ENCODE measurements around the gene PTGR1. TPM values are rescaled to one million over a fixed set of nuclear protein-coding genes. Genes with fewer than 3 reads are reported as not detected.

Gene PTGR1
- polyA plus RNA-seq (2012; rRNA removed) = 33.0 and 38.4 TPM in 2 replicates
- polyA plus RNA-seq (2012; cell fraction: cytosol; rRNA removed) = 43.4 and 51.2 TPM in 2 replicates
- polyA plus RNA-seq (2012; cell fraction: nucleus; rRNA removed) = 13.4 and 20.9 TPM in 2 replicates

DNA sequence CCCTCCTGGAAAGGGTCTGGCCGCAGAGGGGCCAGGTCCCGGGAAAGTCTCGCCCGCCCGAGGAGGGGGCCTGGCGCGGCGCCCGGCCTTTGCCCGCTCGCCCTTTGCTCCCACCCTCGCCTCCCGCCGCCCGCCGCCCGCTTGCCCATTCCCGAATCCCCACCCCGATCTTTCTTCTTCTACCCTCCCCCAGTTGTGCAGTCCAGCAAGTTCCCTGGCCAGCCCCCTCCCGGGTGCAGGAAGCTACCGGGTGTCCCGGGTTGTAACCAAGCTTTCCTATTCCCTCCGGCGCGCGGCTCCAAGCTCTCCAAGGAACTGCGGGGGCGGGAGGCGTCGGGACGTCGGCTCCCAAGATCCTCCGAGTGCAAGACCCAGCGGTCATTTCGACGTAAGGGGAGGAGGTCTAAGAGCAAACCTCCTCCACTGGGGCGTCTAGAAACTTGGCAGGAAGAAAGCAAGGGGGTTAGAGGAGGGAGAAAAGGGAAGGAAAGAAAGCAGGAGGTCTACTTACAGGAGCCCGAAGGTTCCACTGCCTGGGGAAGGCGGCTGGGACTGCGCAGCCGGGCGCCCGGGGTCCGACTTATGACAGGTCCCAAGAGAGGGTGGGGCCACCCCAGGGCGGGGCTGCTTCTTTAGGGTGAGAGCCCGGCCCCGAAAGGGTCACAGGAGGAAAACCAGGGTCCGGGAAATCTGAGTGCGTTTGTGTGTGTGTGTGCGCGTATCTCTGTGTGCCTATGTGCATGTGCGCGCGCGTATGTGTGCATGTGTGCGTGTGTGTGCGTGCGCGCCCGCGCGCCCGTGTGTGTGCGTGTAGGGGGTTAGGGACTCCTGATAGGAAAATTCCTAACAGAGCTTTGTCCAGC is at the start of gene PTGR1:
PTGR1 (minus strand) TSS at position 556 of the 863 bp plus-strand sequence. CDS start 2,225 bp downstream, outside the sequence.
- Histone ChIP-seq H3K27ac (ENCODE audit: low read depth in 2 of 2, low read length in 1 of 2) (peak within 1 kb of the TSS; percentile 35 to 53; a peak in 3 of 4 replicates), H3K27me3 (ENCODE audit: insufficient read depth) (no peaks in the 10 kb centered on the region), H3K36me3 (replicated peaks in 1 of 2; ENCODE audit: control insufficient read depth in 1 of 2, insufficient read depth in 2 of 2, low read length in 1 of 2) (peaks cover 10 to 20% of the 10 kb centered on the region in 2 experiments), H2AFZ (ENCODE audit: low read depth) (peak within 1 kb of the TSS; percentile 94), H3K79me2 (ENCODE audit: insufficient read depth) (no peaks in the 10 kb centered on the region), H3K9me2 (no peaks in the 10 kb centered on the region), H3K9ac (peak within 1 kb of the TSS; percentile 62), H3F3A (replicated peaks; ENCODE audit: insufficient read depth) (peaks cover 7% of the 10 kb centered on the region), H3K9me3 (no peaks in the 10 kb centered on the region), H4K20me1 (ENCODE audit: insufficient read depth) (no peaks in the 10 kb centered on the region), H3K4me1 (ENCODE audit: control insufficient read depth in 1 of 2, insufficient read depth in 2 of 2, low read depth in 1 of 2, low read length in 1 of 2) (no peaks in the 10 kb centered on the region; a peak in 1 of 4 replicates), H3K4me3 (ENCODE audit: low read depth in 2 of 2, low read length in 1 of 2) (peak within 1 kb of the TSS; percentile 54 to 75), H3K4me2 (peak within 1 kb of the TSS; percentile 92)
- 18% methylated on average over 54 of the region's 64 CpGs for WGBS (ENCODE audit: low lambda C conversion rate)
- CTCF ChIA-PET = interaction anchor here (1.0 to 4.8 kb wide), 7 partner anchors 22 to 475 kb away, joined by 4 to 49 read pairs (median 7); partner anchors contain the start of gene DNAJC25
- 0 out of 2 replicates have a peak, but pooled peaks have one; percentile 37 for TF ChIP-seq POLR2AphosphoS5 (IDR thresholded peaks at IDR 0.05; ENCODE audit: low read depth, low read length)
- TF ChIP-seq TAF1 (IDR thresholded peaks at IDR 0.05; ENCODE audit: borderline replicate concordance, low read depth, low read length) = peak; percentile 66; the same call in 1 of the 2 replicates
- TF ChIP-seq, protein P1, sequence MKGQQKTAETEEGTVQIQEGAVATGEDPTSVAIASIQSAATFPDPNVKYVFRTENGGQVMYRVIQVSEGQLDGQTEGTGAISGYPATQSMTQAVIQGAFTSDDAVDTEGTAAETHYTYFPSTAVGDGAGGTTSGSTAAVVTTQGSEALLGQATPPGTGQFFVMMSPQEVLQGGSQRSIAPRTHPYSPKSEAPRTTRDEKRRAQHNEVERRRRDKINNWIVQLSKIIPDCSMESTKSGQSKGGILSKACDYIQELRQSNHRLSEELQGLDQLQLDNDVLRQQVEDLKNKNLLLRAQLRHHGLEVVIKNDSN (IDR thresholded peaks at IDR 0.05; ENCODE audit: borderline replicate concordance, low read depth) = no peak
- TF ChIP-seq, protein P2, sequence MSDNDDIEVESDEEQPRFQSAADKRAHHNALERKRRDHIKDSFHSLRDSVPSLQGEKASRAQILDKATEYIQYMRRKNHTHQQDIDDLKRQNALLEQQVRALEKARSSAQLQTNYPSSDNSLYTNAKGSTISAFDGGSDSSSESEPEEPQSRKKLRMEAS (IDR thresholded peaks at IDR 0.05; ENCODE audit: low read depth) = peak; percentile 50; the same call in 1 of the 2 replicates
- peak; percentile 8; the same call in 1 of the 2 replicates for TF ChIP-seq NFIC (IDR thresholded peaks at IDR 0.05; ENCODE audit: borderline replicate concordance)
- peak; percentile 82 for DNase-seq
- POLR2A ChIA-PET = no interaction called here

DNA sequence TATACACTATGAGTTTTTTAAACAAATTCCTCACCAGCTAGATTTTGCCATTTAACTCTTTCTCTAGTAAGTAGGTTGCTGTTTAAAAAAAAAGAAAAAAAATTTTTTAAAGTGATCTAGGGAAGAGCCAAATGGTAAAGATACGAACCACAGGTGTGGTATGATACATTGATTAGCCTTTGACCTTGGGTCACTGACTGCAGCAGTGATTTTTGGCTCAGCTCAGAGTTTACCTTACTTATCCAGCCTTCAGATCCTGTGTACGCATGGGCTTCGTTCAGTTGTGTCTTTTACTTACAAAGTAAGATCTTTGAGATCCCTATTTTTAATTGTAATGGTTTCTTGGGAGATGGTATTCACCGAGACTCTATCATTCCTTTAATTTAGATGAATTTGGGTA is 49.6 kb upstream of the PTGR1 start:
- Histone ChIP-seq H3K9me3 (no peaks in the 10 kb centered on the region), H3K27me3 (ENCODE audit: insufficient read depth) (no peaks in the 10 kb centered on the region), H3K9ac (no peak overlapping the region), H3K79me2 (ENCODE audit: insufficient read depth) (peaks cover 27% of the 10 kb centered on the region), H3K4me1 (ENCODE audit: control insufficient read depth in 1 of 2, insufficient read depth in 2 of 2, low read depth in 1 of 2, low read length in 1 of 2) (no peaks in the 10 kb centered on the region), H3K4me3 (ENCODE audit: low read depth in 2 of 2, low read length in 1 of 2) (no peak overlapping the region), H3K27ac (ENCODE audit: low read depth in 2 of 2, low read length in 1 of 2) (no peak overlapping the region), H3K36me3 (replicated peaks in 1 of 2; ENCODE audit: control insufficient read depth in 1 of 2, insufficient read depth in 2 of 2, low read length in 1 of 2) (peaks cover 45 to 46% of the 10 kb centered on the region in 2 experiments), H3K4me2 (no peak overlapping the region), H3F3A (replicated peaks; ENCODE audit: insufficient read depth) (peaks cover 9% of the 10 kb centered on the region), H3K9me2 (no peaks in the 10 kb centered on the region), H2AFZ (ENCODE audit: low read depth) (no peak overlapping the region), H4K20me1 (ENCODE audit: insufficient read depth) (peaks cover 8% of the 10 kb centered on the region)
- no peak for TF ChIP-seq RCOR1 (IDR thresholded peaks at IDR 0.05; ENCODE audit: low read length)
- no peak for TF ChIP-seq GABPA (IDR thresholded peaks at IDR 0.05; ENCODE audit: low read depth)
- TF ChIP-seq, protein P3, sequence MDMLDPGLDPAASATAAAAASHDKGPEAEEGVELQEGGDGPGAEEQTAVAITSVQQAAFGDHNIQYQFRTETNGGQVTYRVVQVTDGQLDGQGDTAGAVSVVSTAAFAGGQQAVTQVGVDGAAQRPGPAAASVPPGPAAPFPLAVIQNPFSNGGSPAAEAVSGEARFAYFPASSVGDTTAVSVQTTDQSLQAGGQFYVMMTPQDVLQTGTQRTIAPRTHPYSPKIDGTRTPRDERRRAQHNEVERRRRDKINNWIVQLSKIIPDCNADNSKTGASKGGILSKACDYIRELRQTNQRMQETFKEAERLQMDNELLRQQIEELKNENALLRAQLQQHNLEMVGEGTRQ (IDR thresholded peaks at IDR 0.05; ENCODE audit: borderline replicate concordance, low read depth, low read length) = no peak
- no peak for TF ChIP-seq RFX5 (IDR thresholded peaks at IDR 0.05; ENCODE audit: low read length)
- TF ChIP-seq, protein P4, sequence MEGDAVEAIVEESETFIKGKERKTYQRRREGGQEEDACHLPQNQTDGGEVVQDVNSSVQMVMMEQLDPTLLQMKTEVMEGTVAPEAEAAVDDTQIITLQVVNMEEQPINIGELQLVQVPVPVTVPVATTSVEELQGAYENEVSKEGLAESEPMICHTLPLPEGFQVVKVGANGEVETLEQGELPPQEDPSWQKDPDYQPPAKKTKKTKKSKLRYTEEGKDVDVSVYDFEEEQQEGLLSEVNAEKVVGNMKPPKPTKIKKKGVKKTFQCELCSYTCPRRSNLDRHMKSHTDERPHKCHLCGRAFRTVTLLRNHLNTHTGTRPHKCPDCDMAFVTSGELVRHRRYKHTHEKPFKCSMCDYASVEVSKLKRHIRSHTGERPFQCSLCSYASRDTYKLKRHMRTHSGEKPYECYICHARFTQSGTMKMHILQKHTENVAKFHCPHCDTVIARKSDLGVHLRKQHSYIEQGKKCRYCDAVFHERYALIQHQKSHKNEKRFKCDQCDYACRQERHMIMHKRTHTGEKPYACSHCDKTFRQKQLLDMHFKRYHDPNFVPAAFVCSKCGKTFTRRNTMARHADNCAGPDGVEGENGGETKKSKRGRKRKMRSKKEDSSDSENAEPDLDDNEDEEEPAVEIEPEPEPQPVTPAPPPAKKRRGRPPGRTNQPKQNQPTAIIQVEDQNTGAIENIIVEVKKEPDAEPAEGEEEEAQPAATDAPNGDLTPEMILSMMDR (IDR thresholded peaks at IDR 0.05) = no peak
- no peak for TF ChIP-seq MXI1 (IDR thresholded peaks at IDR 0.05; ENCODE audit: low read depth, low read length)
- TF ChIP-seq ELF1 (IDR thresholded peaks at IDR 0.05) = no peak
- no peak for TF ChIP-seq SIN3A (IDR thresholded peaks at IDR 0.05; ENCODE audit: borderline replicate concordance, low read depth, low read length)
- no peak for TF ChIP-seq MEF2A (IDR thresholded peaks at IDR 0.05; ENCODE audit: borderline replicate concordance, low read depth)
- no peak for TF ChIP-seq YY1 (IDR thresholded peaks at IDR 0.05; ENCODE audit: low read depth)
- TF ChIP-seq FOSL2 (IDR thresholded peaks at IDR 0.05; ENCODE audit: borderline replicate concordance, low read depth) = no peak
- TF ChIP-seq, protein P5, sequence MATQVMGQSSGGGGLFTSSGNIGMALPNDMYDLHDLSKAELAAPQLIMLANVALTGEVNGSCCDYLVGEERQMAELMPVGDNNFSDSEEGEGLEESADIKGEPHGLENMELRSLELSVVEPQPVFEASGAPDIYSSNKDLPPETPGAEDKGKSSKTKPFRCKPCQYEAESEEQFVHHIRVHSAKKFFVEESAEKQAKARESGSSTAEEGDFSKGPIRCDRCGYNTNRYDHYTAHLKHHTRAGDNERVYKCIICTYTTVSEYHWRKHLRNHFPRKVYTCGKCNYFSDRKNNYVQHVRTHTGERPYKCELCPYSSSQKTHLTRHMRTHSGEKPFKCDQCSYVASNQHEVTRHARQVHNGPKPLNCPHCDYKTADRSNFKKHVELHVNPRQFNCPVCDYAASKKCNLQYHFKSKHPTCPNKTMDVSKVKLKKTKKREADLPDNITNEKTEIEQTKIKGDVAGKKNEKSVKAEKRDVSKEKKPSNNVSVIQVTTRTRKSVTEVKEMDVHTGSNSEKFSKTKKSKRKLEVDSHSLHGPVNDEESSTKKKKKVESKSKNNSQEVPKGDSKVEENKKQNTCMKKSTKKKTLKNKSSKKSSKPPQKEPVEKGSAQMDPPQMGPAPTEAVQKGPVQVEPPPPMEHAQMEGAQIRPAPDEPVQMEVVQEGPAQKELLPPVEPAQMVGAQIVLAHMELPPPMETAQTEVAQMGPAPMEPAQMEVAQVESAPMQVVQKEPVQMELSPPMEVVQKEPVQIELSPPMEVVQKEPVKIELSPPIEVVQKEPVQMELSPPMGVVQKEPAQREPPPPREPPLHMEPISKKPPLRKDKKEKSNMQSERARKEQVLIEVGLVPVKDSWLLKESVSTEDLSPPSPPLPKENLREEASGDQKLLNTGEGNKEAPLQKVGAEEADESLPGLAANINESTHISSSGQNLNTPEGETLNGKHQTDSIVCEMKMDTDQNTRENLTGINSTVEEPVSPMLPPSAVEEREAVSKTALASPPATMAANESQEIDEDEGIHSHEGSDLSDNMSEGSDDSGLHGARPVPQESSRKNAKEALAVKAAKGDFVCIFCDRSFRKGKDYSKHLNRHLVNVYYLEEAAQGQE (IDR thresholded peaks at IDR 0.05; ENCODE audit: low read depth, low read length) = no peak
- TF ChIP-seq POLR2AphosphoS5 (IDR thresholded peaks at IDR 0.05; ENCODE audit: low read depth, low read length) = no peak
- DNase-seq = no peak
- ChIA-PET POLR2A (no interaction called here), CTCF (interaction anchor here (1.3 kb wide), 1 partner anchor 51 kb away, joined by 4 read pairs; no protein-coding TSS in a partner anchor)
- WGBS (ENCODE audit: low lambda C conversion rate) = 94% methylated on average over 4 of the region's 4 CpGs

All from SK-N-SH (cell line).